AG04449 (cell line): Measurements from ENCODE around the gene PCSK7.
A peak's percentile ranks its signal among the peaks of the same experiment; 100 is the strongest.

Source experiments
- CTCF ChIA-PET: fragments of 350-600 bp; formaldehyde crosslinking; extraction: SDS; loops from one replicate; lab custom pipeline; 2021; ENCODE audit warnings: antibody characterized with exemption; lab: Yijun Ruan, JAX
- POLR2A ChIA-PET: fragments of 400-600, 350-600 bp; formaldehyde crosslinking; extraction: SDS; loops from one replicate; lab custom pipeline; 2020; ENCODE audit warnings: antibody characterized with exemption, inconsistent platforms; lab: Yijun Ruan, JAX
- DNase-seq: peaks from one replicate; pipeline ENCODE4 v3.0.0-alpha.2; 2010; ENCODE audit warnings: low read depth, low spot score
- H3K4me3 ChIP-seq: 2 replicates; pipeline ENCODE4 v1.5.1; 2011; ENCODE audit warnings: low read depth, mild to moderate bottlenecking, control low read depth, low read length
- TF ChIP-seq, protein P1 (sequence below): IDR thresholded peaks from one replicate; pipeline ENCODE4 v1.5.1; 2011; ENCODE audit warnings: mild to moderate bottlenecking, moderate library complexity, low read length, control low read depth, inconsistent platforms; ENCODE audit not compliant: insufficient read depth; ENCODE audit errors: missing control alignments

Gene PCSK7

GRCh38 chr11:117197516-117198456 is 34.1 kb downstream of the PCSK7 start:
- POLR2A ChIA-PET, result interaction anchor here (0.6 to 11.2 kb wide), 5 partner anchors 14 to 54 kb away, joined by 3 to 76 read pairs (median 7); partner anchors contain the start of genes PAFAH1B2 and SIDT2
- no peak for DNase-seq
- peak overlapping the region; percentile 99 for H3K4me3 ChIP-seq
- CTCF ChIA-PET, result interaction anchor here (0.6 to 11.5 kb wide), 8 partner anchors 17 to 118 kb away, joined by 3 to 133 read pairs (median 4); partner anchors contain the start of genes BACE1, PCSK7 and SIDT2
- TF ChIP-seq, protein P1, sequence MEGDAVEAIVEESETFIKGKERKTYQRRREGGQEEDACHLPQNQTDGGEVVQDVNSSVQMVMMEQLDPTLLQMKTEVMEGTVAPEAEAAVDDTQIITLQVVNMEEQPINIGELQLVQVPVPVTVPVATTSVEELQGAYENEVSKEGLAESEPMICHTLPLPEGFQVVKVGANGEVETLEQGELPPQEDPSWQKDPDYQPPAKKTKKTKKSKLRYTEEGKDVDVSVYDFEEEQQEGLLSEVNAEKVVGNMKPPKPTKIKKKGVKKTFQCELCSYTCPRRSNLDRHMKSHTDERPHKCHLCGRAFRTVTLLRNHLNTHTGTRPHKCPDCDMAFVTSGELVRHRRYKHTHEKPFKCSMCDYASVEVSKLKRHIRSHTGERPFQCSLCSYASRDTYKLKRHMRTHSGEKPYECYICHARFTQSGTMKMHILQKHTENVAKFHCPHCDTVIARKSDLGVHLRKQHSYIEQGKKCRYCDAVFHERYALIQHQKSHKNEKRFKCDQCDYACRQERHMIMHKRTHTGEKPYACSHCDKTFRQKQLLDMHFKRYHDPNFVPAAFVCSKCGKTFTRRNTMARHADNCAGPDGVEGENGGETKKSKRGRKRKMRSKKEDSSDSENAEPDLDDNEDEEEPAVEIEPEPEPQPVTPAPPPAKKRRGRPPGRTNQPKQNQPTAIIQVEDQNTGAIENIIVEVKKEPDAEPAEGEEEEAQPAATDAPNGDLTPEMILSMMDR, result peak; percentile 73

GRCh38 chr11:117197006-117197405 is 34.9 kb downstream of the PCSK7 start:
- CTCF ChIA-PET, result interaction anchor here (1.0 to 11.5 kb wide), 5 partner anchors 16 to 118 kb away, joined by 3 to 133 read pairs (median 4); partner anchors contain the start of genes BACE1 and SIDT2

GRCh38 chr11:117195761-117196160 is 36.1 kb downstream of the PCSK7 start:
- DNase-seq, result no peak
- no peak overlapping the region for H3K4me3 ChIP-seq
- ChIA-PET CTCF (interaction anchor here (1.1 to 11.5 kb wide), 2 partner anchors 15 to 31 kb away, joined by 3 to 133 read pairs; partner anchors contain the start of gene SIDT2), POLR2A (interaction anchor here (0.6 to 11.2 kb wide), 3 partner anchors 9 to 17 kb away, joined by 3 to 76 read pairs (median 4); partner anchors contain the start of gene SIDT2)
- TF ChIP-seq, protein P1, result no peak

More at GRCh38 chr11:117197006-117197405, 34.9 kb downstream of the PCSK7 start:
- POLR2A ChIA-PET, result interaction anchor here (0.7 to 11.2 kb wide), 3 partner anchors 14 to 24 kb away, joined by 3 to 76 read pairs (median 16); partner anchors contain the start of gene SIDT2
- H3K4me3 ChIP-seq, result no peak overlapping the region
- TF ChIP-seq, protein P1, result no peak
- no peak for DNase-seq

GRCh38 chr11:117195258-117195657 is 36.6 kb downstream of the PCSK7 start:
- TF ChIP-seq, protein P1, result no peak
- POLR2A ChIA-PET, result interaction anchor here (0.6 to 11.2 kb wide), 3 partner anchors 10 to 17 kb away, joined by 3 to 76 read pairs (median 4); partner anchors contain the start of gene SIDT2
- H3K4me3 ChIP-seq, result no peak overlapping the region
- DNase-seq, result no peak
- CTCF ChIA-PET, result interaction anchor here (1.1 to 11.5 kb wide), 2 partner anchors 14 to 32 kb away, joined by 3 to 133 read pairs; partner anchors contain the start of gene SIDT2

- CTCF ChIA-PET, result interaction anchor here (11.5 kb wide), 1 partner anchor 13 kb away, joined by 133 read pairs; the partner anchor contains the start of gene SIDT2
- POLR2A ChIA-PET, result interaction anchor here (11.2 kb wide), 1 partner anchor 15 kb away, joined by 76 read pairs; the partner anchor contains the start of gene SIDT2
- no peak for DNase-seq
- no peak overlapping the region for H3K4me3 ChIP-seq
- TF ChIP-seq, protein P1, result no peak
Observed at GRCh38 chr11:117194267-117194666, 37.6 kb downstream of the PCSK7 start.
